ENCODE data around the gene FBLIM1.

Gene FBLIM1

DNA sequence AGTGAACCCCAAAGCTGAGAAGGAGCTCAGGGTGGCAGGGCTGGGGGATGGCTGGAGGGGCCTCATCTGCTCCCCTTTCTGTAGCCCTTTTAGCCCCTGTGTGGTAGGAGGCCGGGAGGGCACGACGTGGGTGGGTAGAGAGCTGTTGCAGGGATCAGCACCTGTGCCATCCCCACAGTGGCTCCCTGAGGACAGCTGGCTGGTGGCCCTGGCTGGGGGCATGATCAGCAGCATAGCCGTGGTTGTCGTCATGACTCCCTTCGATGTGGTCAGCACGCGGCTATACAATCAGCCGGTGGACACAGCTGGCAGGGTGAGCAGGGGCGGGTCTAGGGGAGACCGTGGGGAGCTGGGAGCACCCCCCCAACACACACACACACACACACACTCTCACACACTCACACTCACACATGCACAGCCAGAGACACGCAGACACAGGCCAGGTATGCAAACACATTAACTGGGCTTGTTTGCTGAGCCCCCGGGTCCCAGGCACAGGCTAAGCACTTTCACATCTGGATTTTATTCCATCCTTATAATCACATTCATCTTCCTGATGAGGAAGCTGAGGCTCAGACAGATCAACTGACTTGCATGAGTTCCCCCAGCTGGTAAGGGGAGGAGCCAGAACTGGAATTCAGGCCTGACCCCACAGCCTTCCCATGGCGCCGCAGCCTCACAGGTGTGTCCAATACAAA, 20.0 kb upstream of the FBLIM1 start:
- TF ChIP-seq SCRT2 (tag by site-specific recombination; IDR thresholded peaks at IDR 0.05): peak; percentile 8; the same call in 1 of the 2 replicates
- TF ChIP-seq ZNF221 (tag by site-specific recombination; IDR thresholded peaks at IDR 0.05; ENCODE audit: borderline replicate concordance): no peak
- TF ChIP-seq, protein P1, sequence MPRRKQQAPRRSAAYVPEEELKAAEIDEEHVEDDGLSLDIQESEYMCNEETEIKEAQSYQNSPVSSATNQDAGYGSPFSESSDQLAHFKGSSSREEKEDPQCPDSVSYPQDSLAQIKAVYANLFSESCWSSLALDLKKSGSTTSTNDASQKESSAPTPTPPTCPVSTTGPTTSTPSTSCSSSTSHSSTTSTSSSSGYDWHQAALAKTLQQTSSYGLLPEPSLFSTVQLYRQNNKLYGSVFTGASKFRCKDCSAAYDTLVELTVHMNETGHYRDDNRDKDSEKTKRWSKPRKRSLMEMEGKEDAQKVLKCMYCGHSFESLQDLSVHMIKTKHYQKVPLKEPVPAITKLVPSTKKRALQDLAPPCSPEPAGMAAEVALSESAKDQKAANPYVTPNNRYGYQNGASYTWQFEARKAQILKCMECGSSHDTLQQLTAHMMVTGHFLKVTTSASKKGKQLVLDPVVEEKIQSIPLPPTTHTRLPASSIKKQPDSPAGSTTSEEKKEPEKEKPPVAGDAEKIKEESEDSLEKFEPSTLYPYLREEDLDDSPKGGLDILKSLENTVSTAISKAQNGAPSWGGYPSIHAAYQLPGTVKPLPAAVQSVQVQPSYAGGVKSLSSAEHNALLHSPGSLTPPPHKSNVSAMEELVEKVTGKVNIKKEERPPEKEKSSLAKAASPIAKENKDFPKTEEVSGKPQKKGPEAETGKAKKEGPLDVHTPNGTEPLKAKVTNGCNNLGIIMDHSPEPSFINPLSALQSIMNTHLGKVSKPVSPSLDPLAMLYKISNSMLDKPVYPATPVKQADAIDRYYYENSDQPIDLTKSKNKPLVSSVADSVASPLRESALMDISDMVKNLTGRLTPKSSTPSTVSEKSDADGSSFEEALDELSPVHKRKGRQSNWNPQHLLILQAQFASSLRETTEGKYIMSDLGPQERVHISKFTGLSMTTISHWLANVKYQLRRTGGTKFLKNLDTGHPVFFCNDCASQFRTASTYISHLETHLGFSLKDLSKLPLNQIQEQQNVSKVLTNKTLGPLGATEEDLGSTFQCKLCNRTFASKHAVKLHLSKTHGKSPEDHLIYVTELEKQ (tag by site-specific recombination; IDR thresholded peaks at IDR 0.05; ENCODE audit: borderline replicate concordance): no peak
- Histone ChIP-seq H3K36me3 (ENCODE audit: control insufficient read depth in 2 of 2, insufficient read depth in 1 of 2, low read length in 2 of 2) (peaks cover 0 to 20% of the 10 kb centered on the region in 2 experiments; a peak in 1 of 3 replicates), H3K4me3 (ENCODE audit: low read depth, low read length) (no peak overlapping the region), H3K27ac (ENCODE audit: extremely low read depth, low read depth, low read length) (no peak overlapping the region), H3K4me1 (ENCODE audit: control insufficient read depth, insufficient read depth, low read length) (no peaks in the 10 kb centered on the region), H3K9me3 (ENCODE audit: control insufficient read depth, insufficient read depth, low read depth, low read length) (no peaks in the 10 kb centered on the region)
- CTCF ChIA-PET: interaction anchor here (0.6 to 0.9 kb wide), 2 partner anchors 53 to 142 kb away, joined by 3 read pairs; no protein-coding TSS in a partner anchor
- POLR2A ChIA-PET: no interaction called here

DNA sequence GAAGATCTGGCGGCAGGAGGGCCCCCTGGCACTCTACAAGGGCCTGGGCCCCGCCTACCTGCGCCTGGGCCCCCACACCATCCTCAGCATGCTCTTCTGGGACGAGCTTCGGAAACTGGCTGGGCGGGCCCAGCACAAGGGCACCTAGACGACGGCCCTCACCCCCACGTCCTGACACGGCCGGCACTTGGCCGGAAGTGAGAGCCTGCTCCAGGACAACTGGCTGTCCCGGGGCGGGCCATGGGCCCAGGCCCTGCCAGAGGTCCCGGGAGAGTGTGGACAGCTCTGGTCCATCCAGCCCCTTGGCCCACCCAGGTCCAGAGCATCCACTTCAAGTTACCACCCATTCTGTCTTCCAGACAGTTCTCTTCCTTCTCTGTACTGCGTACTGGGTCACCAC, 19.3 kb upstream of the FBLIM1 start:
- ChIA-PET CTCF (interaction anchor here (0.6 to 0.9 kb wide), 2 partner anchors 52 to 143 kb away, joined by 3 read pairs; no protein-coding TSS in a partner anchor), POLR2A (interaction anchor here (1.2 kb wide), 1 partner anchor 143 kb away, joined by 3 read pairs; no protein-coding TSS in a partner anchor)
- Histone ChIP-seq H3K4me1 (ENCODE audit: control insufficient read depth, insufficient read depth, low read length) (no peaks in the 10 kb centered on the region), H3K36me3 (ENCODE audit: control insufficient read depth in 2 of 2, insufficient read depth in 1 of 2, low read length in 2 of 2) (peaks cover 0 to 13% of the 10 kb centered on the region in 2 experiments; a peak in 1 of 3 replicates), H3K9me3 (ENCODE audit: control insufficient read depth, insufficient read depth, low read depth, low read length) (no peaks in the 10 kb centered on the region), H3K4me3 (ENCODE audit: low read depth, low read length) (no peak overlapping the region), H3K27ac (ENCODE audit: extremely low read depth, low read depth, low read length) (no peak overlapping the region)
- TF ChIP-seq, protein P2, sequence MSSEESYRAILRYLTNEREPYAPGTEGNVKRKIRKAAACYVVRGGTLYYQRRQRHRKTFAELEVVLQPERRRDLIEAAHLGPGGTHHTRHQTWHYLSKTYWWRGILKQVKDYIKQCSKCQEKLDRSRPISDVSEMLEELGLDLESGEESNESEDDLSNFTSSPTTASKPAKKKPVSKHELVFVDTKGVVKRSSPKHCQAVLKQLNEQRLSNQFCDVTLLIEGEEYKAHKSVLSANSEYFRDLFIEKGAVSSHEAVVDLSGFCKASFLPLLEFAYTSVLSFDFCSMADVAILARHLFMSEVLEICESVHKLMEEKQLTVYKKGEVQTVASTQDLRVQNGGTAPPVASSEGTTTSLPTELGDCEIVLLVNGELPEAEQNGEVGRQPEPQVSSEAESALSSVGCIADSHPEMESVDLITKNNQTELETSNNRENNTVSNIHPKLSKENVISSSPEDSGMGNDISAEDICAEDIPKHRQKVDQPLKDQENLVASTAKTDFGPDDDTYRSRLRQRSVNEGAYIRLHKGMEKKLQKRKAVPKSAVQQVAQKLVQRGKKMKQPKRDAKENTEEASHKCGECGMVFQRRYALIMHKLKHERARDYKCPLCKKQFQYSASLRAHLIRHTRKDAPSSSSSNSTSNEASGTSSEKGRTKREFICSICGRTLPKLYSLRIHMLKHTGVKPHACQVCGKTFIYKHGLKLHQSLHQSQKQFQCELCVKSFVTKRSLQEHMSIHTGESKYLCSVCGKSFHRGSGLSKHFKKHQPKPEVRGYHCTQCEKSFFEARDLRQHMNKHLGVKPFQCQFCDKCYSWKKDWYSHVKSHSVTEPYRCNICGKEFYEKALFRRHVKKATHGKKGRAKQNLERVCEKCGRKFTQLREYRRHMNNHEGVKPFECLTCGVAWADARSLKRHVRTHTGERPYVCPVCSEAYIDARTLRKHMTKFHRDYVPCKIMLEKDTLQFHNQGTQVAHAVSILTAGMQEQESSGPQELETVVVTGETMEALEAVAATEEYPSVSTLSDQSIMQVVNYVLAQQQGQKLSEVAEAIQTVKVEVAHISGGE (tag by site-specific recombination; conservative IDR thresholded peaks at IDR 0.05; ENCODE audit: low read depth): no peak
- TF ChIP-seq ZNF423 (tag by site-specific recombination; IDR thresholded peaks at IDR 0.05): no peak

DNA sequence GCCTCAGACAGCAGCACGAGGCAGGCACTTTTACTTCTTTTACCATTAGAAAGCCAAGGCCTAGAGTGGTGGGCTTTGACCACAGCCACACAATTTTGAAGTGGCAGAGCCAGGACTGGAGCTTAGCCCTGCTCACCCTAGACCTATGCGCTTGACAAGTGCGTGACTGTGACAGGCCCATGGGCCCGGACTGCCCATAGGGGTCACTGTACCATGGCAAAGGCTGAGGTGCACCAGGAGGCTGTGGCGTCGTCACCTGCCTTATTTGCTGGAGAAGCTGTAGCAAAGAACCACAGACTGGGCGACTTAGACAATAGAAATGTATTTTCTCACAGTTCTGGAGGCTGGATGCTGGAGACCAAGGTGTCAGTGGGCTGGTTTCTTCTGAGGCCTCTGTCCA, 18.9 kb upstream of the FBLIM1 start:
- no peak overlapping the region for H3K4me3 ChIP-seq (ENCODE audit: low read depth, low read length)
- no peaks in the 10 kb centered on the region for H3K4me1 ChIP-seq (ENCODE audit: control insufficient read depth, insufficient read depth, low read length)
- CTCF ChIA-PET: interaction anchor here (1.4 to 2.5 kb wide), 4 partner anchors 8 to 146 kb away, joined by 3 to 15 read pairs (median 12); no protein-coding TSS in a partner anchor
- H3K27ac ChIP-seq (ENCODE audit: extremely low read depth, low read depth, low read length): no peak overlapping the region
- no peaks in the 10 kb centered on the region for H3K9me3 ChIP-seq (ENCODE audit: control insufficient read depth, insufficient read depth, low read depth, low read length)
- POLR2A ChIA-PET: interaction anchor here (0.6 to 1.2 kb wide), 2 partner anchors 16 to 144 kb away, joined by 3 to 4 read pairs; no protein-coding TSS in a partner anchor
- H3K36me3 ChIP-seq (ENCODE audit: control insufficient read depth in 2 of 2, insufficient read depth in 1 of 2, low read length in 2 of 2): peaks cover 0 to 8% of the 10 kb centered on the region in 2 experiments; a peak in 1 of 3 replicates
- no peak for TF ChIP-seq MZF1 (tag by site-specific recombination; IDR thresholded peaks at IDR 0.05; ENCODE audit: borderline replicate concordance)
- TF ChIP-seq ZFP69B (tag by site-specific recombination; IDR thresholded peaks at IDR 0.05): no peak
- no peak for TF ChIP-seq ZNF660 (tag by site-specific recombination; IDR thresholded peaks at IDR 0.05)
- no peak for TF ChIP-seq GLI2 (tag by site-specific recombination; IDR thresholded peaks at IDR 0.05; ENCODE audit: borderline replicate concordance, low read depth)
- TF ChIP-seq ZNF555 (tag by site-specific recombination; conservative IDR thresholded peaks at IDR 0.05): no peak
- no peak for TF ChIP-seq MYNN (tag by site-specific recombination; IDR thresholded peaks at IDR 0.05; ENCODE audit: borderline replicate concordance)
- TF ChIP-seq ZNF37A (tag by site-specific recombination; IDR thresholded peaks at IDR 0.05): no peak
- no peak for TF ChIP-seq ZNF473 (tag by site-specific recombination; IDR thresholded peaks at IDR 0.05)
- no peak for TF ChIP-seq ZNF624 (tag by site-specific recombination; IDR thresholded peaks at IDR 0.05)
- TF ChIP-seq, protein P3, sequence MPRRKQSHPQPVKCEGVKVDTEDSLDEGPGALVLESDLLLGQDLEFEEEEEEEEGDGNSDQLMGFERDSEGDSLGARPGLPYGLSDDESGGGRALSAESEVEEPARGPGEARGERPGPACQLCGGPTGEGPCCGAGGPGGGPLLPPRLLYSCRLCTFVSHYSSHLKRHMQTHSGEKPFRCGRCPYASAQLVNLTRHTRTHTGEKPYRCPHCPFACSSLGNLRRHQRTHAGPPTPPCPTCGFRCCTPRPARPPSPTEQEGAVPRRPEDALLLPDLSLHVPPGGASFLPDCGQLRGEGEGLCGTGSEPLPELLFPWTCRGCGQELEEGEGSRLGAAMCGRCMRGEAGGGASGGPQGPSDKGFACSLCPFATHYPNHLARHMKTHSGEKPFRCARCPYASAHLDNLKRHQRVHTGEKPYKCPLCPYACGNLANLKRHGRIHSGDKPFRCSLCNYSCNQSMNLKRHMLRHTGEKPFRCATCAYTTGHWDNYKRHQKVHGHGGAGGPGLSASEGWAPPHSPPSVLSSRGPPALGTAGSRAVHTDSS (tag by site-specific recombination; IDR thresholded peaks at IDR 0.05): no peak
- no peak for TF ChIP-seq ZBTB7A (tag by site-specific recombination; IDR thresholded peaks at IDR 0.05; ENCODE audit: low read depth)
- TF ChIP-seq ZNF169 (tag by site-specific recombination; IDR thresholded peaks at IDR 0.05): no peak
- no peak for TF ChIP-seq ZNF248 (tag by site-specific recombination; IDR thresholded peaks at IDR 0.05)
- no peak for TF ChIP-seq ZNF707 (tag by site-specific recombination; IDR thresholded peaks at IDR 0.05)
- TF ChIP-seq ZNF274 (IDR thresholded peaks at IDR 0.05; ENCODE audit: low read length): no peak
- TF ChIP-seq ZNF274 (tag by site-specific recombination; IDR thresholded peaks at IDR 0.05; ENCODE audit: borderline replicate concordance): no peak
- no peak for TF ChIP-seq ZNF302 (tag by site-specific recombination; IDR thresholded peaks at IDR 0.05; ENCODE audit: low read depth)
- no peak for TF ChIP-seq ZNF404 (tag by site-specific recombination; IDR thresholded peaks at IDR 0.05)

Measured in HEK293 (cell line).